NOMO-1 treated with DMSO at 0.1 percent for 48 hours (cell line): ENCODE data around the gene CDC42EP1.
"Not testable (repeated sequence)": the region's sequence is repeated elsewhere in the genome, so short reads cannot be mapped to it uniquely, and the experiment has no call there.

Source experiments
- DNase-seq: peaks from one replicate; lab custom pipeline; 2025; ENCODE audit not compliant: unreplicated experiment; lab: John Stamatoyannopoulos, UW

Gene CDC42EP1

DNA sequence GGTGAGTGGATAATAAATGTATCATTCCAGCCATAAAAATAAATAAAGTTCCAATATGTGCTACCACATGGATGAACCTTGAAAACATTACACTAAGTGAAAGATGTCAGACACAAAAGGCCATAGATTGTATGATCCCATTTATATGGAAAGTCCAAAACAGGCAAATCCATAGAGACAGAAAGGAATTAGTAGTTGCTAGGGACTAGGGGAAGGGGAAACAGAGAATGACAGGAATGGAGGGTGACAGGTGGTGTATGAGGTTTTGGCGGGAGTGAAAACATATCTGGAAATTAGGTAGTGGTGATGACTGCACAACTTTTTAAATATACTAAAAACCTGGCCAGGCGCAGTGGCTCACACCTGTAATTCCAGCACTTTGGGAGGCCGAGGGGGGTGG is 25.8 kb upstream of the CDC42EP1 start:
- no peak for DNase-seq

DNA sequence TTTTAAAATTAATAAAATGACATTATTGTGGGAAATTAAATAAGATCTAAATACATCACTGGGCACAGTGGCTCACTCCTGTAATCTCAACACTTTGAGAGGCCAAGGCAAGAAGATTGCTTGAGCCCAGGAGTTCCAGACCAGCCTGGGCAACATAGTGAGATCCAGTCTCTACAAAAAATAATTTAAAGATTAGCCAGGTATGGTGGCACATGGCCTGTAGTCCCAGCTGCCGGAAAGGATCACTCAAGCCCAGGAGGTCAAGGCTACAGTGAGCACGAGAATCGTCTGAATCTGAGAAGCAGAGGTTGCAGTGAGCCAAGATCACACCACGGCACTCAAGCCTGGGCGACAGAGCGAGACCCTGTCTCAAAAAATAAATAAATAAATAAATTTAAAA is 25.1 kb upstream of the CDC42EP1 start:
- no peak for DNase-seq

DNA sequence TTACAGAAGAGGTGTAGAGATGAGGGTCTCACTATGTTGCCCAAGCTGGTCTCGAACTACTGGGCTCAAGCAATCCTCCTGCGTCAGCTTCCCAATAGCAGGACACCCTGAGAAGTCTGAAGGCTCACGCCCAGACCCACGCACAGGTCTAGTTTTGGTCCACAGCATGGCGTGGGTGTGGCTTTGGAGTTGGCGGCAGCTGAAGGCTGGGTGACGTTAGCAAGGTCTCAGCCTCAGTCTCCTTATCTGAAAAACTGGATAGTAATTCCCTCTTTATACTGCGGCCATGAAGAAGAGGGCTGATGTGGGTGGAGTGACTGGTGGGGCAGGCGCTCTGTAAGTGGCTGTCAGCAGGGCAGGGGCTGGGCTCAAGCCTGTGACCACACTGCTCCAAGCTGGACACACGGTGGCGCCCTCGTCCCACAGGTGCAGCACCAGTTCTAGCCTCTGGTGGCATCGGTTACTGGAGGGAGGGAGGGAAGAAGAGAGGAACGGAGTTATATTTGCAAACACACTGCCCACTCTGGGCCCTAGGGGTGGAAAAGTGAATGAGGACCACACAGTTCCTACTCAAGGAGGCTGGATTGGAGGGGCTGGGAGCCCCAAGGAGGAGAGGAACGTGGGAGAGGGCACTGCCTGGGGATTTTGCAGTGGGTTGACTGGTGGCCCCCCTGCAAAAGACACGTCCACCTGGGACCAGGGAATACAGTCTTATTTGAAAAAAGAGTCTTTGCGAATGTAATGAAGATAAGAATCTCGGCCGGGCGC is 21.5 kb upstream of the CDC42EP1 start:
- DNase-seq = peak; percentile 94

- not testable (repeated sequence) for DNase-seq
Observed at GRCh38 chr22:37539790-37540189, 20.5 kb upstream of the CDC42EP1 start.

- DNase-seq = not testable (repeated sequence)
Observed at GRCh38 chr22:37542416-37542815, 17.9 kb upstream of the CDC42EP1 start.

GRCh38 chr22:37542959-37543358 is 17.3 kb upstream of the CDC42EP1 start:
- no peak for DNase-seq

- DNase-seq = peak; percentile 41
Observed at GRCh38 chr22:37544955-37545702, 15.2 kb upstream of the CDC42EP1 start.

- DNase-seq = no peak
Observed at GRCh38 chr22:37545703-37546436, 14.4 kb upstream of the CDC42EP1 start.

DNA sequence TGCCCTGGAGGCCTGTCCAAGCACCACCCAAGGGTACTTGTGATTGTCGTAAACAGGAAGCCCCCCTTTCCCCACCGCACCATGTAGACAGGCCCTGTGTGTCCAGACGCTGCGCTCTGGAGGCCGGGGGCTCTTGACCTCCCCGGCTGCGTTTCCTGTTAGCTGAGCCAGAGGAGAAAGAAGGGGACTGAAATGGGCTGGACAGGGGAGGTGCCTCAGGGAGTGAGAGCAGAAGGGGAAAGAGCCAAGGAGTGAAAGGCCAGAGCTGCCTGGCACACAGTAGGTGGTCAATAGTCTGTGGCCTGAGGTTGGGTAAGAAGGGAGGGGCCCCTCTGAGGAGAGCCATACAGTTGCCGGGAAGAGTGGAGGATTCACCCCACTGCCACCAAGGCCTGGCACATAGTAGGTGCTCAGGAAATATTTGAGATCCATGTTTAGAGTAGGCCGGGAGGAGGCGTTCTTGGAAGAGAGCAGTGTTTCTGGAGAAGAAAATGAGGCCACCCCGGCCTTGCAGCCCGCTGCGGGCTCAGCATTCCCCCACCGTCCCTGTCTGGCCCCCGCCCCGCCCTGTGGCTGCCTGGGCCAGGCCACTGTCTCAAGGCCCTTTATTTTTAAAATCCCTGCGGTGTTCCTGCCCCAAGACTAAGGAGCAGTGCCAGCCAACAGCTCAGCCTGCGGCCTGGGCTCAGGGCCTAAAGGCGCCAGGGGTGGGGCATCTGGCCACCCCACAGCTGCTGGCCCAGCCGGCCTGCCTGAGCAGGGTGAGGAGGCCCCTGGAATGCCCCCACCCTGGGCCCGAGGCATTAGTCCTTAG is 13.6 kb upstream of the CDC42EP1 start:
- no peak for DNase-seq

DNA sequence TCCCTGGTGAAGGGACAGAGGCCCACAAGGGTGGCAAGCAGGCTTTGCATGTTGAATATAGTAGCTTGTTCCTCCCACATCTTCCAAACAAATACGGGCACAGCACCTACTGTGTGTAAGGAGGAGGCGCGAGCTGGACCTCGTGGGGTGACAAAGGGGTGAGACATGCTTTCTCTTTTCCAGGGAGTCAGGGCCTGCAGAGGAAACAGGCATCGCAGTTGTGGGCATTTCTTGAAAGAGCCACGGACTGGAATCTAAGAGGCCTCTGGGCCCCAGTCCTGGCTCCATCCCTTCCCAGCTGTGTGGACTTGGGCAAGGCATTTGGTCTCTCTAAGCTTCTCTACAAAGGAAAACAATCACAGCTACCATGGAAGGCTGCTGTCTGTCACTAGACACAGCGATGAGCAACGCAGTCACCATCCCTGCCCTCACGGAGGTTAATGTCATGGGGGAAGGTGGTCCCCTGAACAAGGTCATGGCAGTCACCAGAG is 13.0 kb upstream of the CDC42EP1 start:
- DNase-seq = no peak

DNA sequence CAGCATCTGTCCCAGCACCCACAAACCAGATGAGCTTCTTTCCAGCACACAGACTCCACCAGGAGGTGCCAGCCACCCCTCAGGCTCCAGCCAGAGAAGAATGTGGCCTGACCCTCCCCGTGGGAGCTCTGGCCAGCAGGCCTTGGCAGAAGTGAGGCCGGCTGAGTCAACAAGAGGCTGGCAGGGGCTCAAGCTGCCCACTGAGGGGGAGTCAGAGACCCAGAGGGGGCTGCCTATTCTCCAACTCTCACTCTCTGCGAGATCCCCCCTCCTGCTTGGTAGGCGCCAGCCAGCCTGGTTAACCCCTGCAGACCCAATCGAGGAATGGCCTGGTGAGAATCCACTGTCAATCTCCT is 10.6 kb upstream of the CDC42EP1 start:
- no peak for DNase-seq

GRCh38 chr22:37550921-37551320 is 9.4 kb upstream of the CDC42EP1 start:
- DNase-seq = not testable (repeated sequence)

GRCh38 chr22:37551981-37552380 is 8.3 kb upstream of the CDC42EP1 start:
- no peak for DNase-seq

GRCh38 chr22:37552524-37553163 is 7.6 kb upstream of the CDC42EP1 start:
- no peak for DNase-seq

DNA sequence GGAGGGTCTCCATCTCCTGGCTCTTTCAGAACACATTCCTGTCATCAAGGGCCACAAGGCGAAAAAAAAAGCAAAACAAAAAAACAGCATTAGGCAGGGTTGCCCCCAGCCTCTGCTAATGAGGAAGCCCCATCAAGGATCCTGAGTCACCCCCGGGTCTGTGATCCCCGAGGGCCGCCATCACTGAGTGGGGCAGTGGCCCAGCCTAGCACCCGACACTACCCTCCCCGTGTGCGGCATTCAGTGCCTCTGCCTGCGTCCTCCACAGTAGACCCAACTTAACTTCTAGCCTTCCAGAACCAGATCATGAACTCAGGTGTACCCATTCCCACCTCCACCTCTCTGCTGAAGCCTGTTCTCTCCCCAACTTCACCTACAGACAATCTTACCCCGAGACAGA is 6.6 kb upstream of the CDC42EP1 start:
- no peak for DNase-seq

DNA sequence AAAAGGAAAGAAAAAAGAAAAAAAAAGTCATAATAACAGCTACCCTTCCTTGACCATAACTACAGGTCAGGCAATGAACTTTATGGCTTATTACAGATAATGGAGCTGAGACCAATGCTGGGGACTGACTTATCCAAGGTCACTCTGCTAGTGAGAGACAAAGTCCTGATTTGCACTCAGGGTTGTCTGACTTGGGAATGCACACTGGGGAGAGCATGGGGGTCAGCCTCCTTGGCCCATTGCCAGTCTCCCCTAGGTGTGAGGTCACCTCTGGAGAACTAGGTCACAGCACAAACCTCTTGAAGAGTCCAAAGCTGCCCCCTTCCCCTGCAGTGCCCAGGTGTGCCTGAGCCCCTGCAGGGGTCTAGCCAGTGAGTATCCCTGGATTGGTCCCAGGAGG is 5.3 kb upstream of the CDC42EP1 start:
- no peak for DNase-seq

DNA sequence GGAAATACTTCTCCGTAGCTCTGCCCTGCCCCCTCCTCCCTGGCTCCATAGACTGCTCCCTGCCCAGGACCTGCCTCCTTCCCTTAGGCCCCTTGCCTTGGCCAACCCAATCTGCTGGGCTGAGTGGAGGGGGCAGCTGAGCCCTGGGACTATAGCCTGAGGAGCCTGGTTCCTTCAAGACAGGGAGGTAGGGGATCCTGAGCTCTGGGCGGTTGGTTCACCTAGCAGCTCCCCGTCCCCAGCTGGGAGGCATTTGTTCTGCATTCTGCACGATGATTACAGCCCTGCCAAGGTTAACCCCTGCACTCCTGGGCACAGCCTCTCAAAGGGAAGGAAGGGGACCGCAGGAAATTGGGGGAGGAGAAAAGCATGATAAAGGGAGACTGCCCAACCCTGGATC is 3.6 kb upstream of the CDC42EP1 start:
- DNase-seq = no peak

- no peak for DNase-seq
Observed at GRCh38 chr22:37557321-37558001, 2.8 kb upstream of the CDC42EP1 start.

DNA sequence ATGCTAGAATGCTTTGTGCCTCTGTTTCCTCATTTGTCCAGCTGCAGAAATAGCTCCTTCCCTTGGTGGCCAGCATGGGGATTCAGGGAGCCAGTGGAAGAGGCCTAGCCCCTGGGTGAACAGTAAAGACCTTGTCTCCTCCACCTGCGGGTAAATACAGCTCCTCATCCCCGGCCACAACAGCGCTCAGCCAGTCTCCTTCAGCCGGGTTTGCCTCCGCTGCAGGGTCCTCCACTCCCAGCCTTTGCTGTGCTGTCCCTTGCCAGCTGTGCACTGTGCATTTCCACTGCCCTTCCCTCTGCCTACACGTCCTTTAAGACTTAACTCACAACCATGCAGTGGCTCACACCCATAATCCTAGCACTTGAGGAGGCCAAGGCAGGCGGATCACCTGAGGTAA is 1.5 kb upstream of the CDC42EP1 start:
- no peak for DNase-seq

DNA sequence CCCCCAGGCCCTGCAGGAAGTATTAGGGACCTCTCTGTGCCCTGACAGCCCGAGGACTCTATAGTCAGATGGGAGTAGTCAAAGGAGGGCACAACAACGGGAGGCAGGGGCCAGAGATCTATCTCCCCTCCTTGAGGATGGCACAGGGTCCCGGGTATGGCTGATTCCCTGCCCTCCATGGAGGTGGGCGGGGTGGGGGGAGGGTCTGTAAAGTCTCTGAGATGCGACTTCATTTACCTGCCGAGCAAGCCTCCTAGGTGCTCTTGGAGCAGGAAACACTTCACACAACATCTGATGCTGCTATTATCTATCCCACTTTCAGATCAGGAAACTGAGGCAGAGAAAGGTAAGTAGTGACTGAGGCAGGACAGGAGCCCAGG is 769 bp upstream of the CDC42EP1 start:
- DNase-seq = no peak
